Gastrocnemius medialis (tissue), 4 donors: Measurements from ENCODE around the gene MMAA.

ENCODE experiments used
- POLR2A ChIP-seq, 2 donors: fragments of 450-650 bp; IDR thresholded peaks; one replicate each; pipeline ENCODE4 v1.6.1; 2017; ENCODE audit warnings: antibody characterized with exemption in 2 of 2, mild to moderate bottlenecking in 2 of 2, moderate library complexity in 2 of 2
- TF ChIP-seq, protein P1 (sequence below), 5 experiments: fragments of 450-650 bp in 3 of 5; fragments of 200-600 bp in 2 of 5; sonication (generic) in 2 of 5; IDR thresholded peaks in 4 of 5; conservative IDR thresholded peaks in 1 of 5; 1 replicate in 4 of 5; 2 replicates in 1 of 5; pipeline ENCODE4 v1.5.1; 2016 to 2019; ENCODE audit warnings: antibody characterized with exemption in 5 of 5, mild to moderate bottlenecking in 3 of 5, moderate library complexity in 3 of 5

DNA sequence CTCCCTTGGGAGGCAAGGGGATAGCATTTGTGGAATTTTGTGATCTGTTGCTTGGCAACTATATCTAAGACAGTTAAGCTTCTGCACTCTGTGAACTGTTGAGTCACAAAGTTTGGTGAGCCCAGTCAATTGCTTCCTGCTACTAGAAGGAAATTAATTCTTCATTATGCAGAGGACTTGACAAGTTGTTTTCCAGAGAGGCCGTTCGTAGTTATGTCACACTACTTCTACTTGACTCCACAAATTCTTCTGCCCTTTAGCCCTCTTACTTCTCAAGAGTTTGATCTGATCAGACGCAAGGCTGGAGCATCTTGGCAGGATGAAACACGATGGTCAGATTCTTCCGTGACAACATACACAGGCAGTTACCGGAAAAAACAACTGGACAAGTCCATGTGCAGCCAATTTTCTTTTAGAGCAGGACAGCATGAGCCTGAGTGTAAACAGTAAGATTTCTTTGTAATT lies 60.8 kb downstream of the MMAA start, which contains the start of gene C4orf51:
- TF ChIP-seq POLR2A (IDR thresholded peaks at IDR 0.05), result no peak
- TF ChIP-seq, protein P1, sequence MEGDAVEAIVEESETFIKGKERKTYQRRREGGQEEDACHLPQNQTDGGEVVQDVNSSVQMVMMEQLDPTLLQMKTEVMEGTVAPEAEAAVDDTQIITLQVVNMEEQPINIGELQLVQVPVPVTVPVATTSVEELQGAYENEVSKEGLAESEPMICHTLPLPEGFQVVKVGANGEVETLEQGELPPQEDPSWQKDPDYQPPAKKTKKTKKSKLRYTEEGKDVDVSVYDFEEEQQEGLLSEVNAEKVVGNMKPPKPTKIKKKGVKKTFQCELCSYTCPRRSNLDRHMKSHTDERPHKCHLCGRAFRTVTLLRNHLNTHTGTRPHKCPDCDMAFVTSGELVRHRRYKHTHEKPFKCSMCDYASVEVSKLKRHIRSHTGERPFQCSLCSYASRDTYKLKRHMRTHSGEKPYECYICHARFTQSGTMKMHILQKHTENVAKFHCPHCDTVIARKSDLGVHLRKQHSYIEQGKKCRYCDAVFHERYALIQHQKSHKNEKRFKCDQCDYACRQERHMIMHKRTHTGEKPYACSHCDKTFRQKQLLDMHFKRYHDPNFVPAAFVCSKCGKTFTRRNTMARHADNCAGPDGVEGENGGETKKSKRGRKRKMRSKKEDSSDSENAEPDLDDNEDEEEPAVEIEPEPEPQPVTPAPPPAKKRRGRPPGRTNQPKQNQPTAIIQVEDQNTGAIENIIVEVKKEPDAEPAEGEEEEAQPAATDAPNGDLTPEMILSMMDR (IDR thresholded peaks at IDR 0.05 in 4 of 5, conservative IDR thresholded peaks at IDR 0.05 in 1 of 5), result no peak
